GM12891 (cell line): Measurements from ENCODE around the gene CFAP46.

ENCODE experiments used
- PAX5 ChIP-seq: IDR thresholded peaks from 2 replicates; pipeline ENCODE4 v1.6.1; 2011; ENCODE audit warnings: low read length, moderate library complexity, mild to moderate bottlenecking; ENCODE audit not compliant: insufficient read depth, severe bottlenecking
- POLR2A ChIP-seq: IDR thresholded peaks from 2 replicates; pipeline ENCODE4 v1.6.1; 2011; ENCODE audit warnings: low read depth, low read length, control low read depth
- POLR2AphosphoS5 ChIP-seq: IDR thresholded peaks from 2 replicates; pipeline ENCODE4 v1.6.1; 2011; ENCODE audit warnings: low read depth, low read length, control low read depth
- POU2F2 ChIP-seq: IDR thresholded peaks from 2 replicates; pipeline ENCODE4 v1.6.1; 2011; ENCODE audit warnings: low read depth, mild to moderate bottlenecking, control low read depth, low read length, moderate library complexity
- SPI1 ChIP-seq: IDR thresholded peaks from 2 replicates; pipeline ENCODE4 v1.6.1; 2011; ENCODE audit warnings: low read depth, low read length, control low read depth
- TAF1 ChIP-seq: IDR thresholded peaks from 2 replicates; pipeline ENCODE4 v1.6.1; 2011; ENCODE audit warnings: low read depth, low read length, control low read depth

GRCh38 chr10:132911786-132912097 lies 30.6 kb downstream of the CFAP46 start:
- TF ChIP-seq SPI1, result no peak
- no peak for TF ChIP-seq POLR2A
- no peak for TF ChIP-seq TAF1
- no peak for TF ChIP-seq POLR2AphosphoS5
- TF ChIP-seq PAX5, result no peak
- no peak for TF ChIP-seq POU2F2
